AG04449 (cell line): ENCODE data around the gene MET.

ENCODE experiments used
- CTCF ChIA-PET: fragments of 350-600 bp; formaldehyde crosslinking; extraction: SDS; loops from one replicate; lab custom pipeline; 2021; ENCODE audit warnings: antibody characterized with exemption; lab: Yijun Ruan, JAX
- POLR2A ChIA-PET: fragments of 400-600, 350-600 bp; formaldehyde crosslinking; extraction: SDS; loops from one replicate; lab custom pipeline; 2020; ENCODE audit warnings: antibody characterized with exemption, inconsistent platforms; lab: Yijun Ruan, JAX
- DNase-seq: peaks from one replicate; pipeline ENCODE4 v3.0.0-alpha.2; 2010; ENCODE audit warnings: low read depth, low spot score
- H3K4me3 ChIP-seq: 2 replicates; pipeline ENCODE4 v1.5.1; 2011; ENCODE audit warnings: low read depth, mild to moderate bottlenecking, control low read depth, low read length
- TF ChIP-seq, protein P1 (sequence below): IDR thresholded peaks from one replicate; pipeline ENCODE4 v1.5.1; 2011; ENCODE audit warnings: mild to moderate bottlenecking, moderate library complexity, low read length, control low read depth, inconsistent platforms; ENCODE audit not compliant: insufficient read depth; ENCODE audit errors: missing control alignments

The MET gene

DNA sequence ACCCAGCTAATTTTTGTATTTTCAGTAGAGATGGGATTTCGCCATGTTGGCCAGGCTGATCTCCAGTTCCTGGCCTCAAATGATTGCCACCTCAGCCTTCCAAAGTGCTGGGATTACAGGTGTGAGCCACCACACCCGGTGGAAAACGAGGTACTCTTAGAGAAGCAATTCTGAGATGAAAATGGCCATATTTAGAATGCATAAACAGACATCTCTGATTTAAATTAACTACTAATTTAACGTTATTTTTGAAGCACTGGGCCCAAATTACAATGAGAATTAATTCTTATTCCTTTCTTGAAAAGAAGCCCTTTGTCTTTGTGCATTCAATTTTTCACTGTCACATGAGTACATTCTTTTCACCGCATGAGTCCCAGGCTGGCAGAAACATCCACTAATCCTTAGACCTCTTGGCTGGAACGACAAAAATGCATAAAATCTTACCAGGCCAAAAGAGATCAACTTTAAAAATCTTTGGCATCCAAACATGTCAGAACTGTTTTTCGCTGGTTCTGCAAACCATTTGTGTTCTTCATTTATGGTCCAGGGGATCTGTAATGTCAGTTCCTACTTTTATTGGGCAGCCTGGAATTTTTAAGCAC, 130.2 kb downstream of the MET start:
- no peak overlapping the region for H3K4me3 ChIP-seq
- no peak for DNase-seq
- POLR2A ChIA-PET, result no interaction called here
- CTCF ChIA-PET, result interaction anchor here (0.8 to 9.9 kb wide), 5 partner anchors 130 to 211 kb away, joined by 3 to 353 read pairs (median 12); partner anchors contain the start of gene MET
- TF ChIP-seq, protein P1, sequence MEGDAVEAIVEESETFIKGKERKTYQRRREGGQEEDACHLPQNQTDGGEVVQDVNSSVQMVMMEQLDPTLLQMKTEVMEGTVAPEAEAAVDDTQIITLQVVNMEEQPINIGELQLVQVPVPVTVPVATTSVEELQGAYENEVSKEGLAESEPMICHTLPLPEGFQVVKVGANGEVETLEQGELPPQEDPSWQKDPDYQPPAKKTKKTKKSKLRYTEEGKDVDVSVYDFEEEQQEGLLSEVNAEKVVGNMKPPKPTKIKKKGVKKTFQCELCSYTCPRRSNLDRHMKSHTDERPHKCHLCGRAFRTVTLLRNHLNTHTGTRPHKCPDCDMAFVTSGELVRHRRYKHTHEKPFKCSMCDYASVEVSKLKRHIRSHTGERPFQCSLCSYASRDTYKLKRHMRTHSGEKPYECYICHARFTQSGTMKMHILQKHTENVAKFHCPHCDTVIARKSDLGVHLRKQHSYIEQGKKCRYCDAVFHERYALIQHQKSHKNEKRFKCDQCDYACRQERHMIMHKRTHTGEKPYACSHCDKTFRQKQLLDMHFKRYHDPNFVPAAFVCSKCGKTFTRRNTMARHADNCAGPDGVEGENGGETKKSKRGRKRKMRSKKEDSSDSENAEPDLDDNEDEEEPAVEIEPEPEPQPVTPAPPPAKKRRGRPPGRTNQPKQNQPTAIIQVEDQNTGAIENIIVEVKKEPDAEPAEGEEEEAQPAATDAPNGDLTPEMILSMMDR, result no peak

DNA sequence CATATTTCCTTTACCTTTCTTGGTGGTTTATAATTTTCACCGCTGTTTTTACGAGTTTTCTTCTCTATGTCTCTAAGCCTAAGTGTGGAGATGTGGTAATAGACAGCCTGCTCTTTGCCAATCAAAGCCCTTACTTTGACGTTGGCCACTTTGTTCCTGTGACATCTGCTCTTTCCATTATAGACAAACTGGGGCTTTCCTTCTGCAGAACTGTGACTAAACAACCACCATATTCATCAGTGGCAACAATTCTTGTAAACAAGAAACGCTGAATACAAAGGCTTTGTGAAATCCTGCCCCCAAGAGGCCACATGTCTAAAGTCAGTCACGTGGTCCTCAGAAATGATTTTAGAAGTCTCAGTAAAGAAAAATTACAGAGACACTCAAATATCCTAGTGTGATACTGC, 130.8 kb downstream of the MET start:
- ChIA-PET CTCF (interaction anchor here (0.7 to 9.9 kb wide), 11 partner anchors 16 to 208 kb away, joined by 3 to 353 read pairs (median 4); partner anchors contain the start of gene MET), POLR2A (no interaction called here)
- TF ChIP-seq, protein P1, result no peak
- H3K4me3 ChIP-seq, result no peak overlapping the region
- no peak for DNase-seq

DNA sequence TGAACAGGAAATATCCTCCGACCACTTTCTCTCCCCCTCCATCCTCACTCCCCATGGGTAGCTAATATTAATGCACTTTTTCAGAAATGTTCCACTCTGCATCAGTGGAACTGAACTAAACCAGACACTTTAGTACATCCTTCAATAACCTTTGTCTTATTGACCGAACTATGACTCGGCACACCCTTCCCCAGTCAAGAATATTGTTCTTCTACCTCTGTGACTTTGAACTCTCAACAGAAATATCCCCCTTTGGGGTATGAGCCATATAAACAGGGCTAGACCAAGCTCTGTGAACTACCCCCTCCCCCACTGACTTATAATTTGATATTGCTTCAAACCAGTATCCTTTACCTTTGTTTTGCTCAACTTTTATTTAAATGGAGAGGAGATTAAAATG, 132.5 kb downstream of the MET start:
- DNase-seq, result no peak
- TF ChIP-seq, protein P1, result no peak
- CTCF ChIA-PET, result interaction anchor here (0.7 to 9.9 kb wide), 10 partner anchors 17 to 563 kb away, joined by 3 to 353 read pairs (median 4); partner anchors contain the start of gene MET

DNA sequence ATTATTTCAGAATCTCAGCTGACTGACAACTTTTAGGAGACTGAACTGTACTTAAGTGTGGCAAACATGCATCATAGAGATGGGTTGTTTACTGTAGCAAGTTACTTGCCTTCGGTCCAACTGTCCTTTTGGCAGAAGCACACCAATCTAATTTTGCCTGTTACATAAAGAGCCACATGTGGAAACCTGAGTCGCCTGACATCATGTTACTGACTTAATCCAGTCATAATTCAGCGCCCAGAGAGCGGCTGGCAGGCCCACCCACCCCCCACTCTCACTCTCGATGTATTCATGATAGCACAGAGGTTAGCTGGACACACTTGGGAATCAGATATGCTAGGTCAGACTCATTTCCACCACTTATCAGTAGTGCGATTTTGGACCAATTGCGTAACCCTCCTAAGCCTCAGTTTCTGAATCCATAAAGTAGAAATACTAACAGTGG, 133.1 kb downstream of the MET start:
- CTCF ChIA-PET, result interaction anchor here (1.2 to 9.9 kb wide), 5 partner anchors 9 to 563 kb away, joined by 3 to 353 read pairs (median 4); partner anchors contain the start of gene MET
- DNase-seq, result no peak
- POLR2A ChIA-PET, result no interaction called here
- TF ChIP-seq, protein P1, result no peak
- no peak overlapping the region for H3K4me3 ChIP-seq

More for the DNA sequence above, 132.5 kb downstream of the MET start:
- no peak overlapping the region for H3K4me3 ChIP-seq
- POLR2A ChIA-PET, result no interaction called here

DNA sequence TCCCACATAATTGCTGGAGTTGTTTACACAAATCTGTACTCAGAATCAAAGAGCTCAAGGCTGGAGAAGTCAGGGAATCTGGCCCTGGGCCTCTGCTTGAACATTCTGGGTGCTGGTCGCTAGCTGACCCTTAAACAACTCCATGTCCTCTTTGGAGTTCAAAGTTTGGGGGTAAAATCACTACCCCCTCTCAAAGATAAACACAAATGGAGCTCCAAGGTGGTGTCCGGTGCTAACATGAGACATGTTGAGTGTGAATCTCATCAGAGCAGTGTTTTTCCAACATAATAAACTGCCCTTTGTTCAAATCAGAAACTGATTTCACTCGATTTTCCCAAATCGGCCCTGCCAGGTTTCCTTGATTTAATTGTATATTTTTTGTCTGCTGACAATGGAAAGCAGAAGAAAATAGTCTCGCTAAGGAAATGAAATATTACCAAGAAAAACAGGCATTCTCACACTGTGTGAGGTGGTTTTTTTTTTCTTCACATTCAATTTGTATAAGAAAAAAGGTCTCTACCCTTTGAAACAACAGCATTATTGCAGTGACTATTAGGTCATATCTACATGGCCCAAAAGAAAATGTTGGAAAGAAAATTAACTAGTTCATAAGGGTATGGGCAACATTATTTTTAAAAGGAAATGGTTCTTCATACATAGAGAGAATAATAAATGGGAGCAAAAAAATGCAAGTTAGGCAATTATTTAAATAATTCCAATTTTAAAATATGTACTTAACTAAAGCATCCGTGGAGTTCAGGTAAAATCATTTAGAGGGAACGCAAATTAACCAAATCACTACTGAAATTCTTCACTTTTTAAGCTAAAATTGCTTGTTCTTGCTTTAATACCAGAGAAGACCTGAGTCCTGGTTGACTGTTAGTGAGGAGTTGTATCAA, 134.3 kb downstream of the MET start:
- DNase-seq, result no peak
- H3K4me3 ChIP-seq, result no peak overlapping the region
- ChIA-PET POLR2A (no interaction called here), CTCF (interaction anchor here (1.2 to 9.9 kb wide), 4 partner anchors 8 to 570 kb away, joined by 4 to 353 read pairs (median 74); partner anchors contain the start of gene MET)
- TF ChIP-seq, protein P1, result no peak
